Choroid plexus epithelial cell (primary cell): ENCODE measurements around the gene A1BG.

Experiments used
- DNase-seq: peaks from one replicate; pipeline ENCODE4 v3.0.0-alpha.2; 2010; ENCODE audit warnings: low read depth
- H3K4me3 ChIP-seq: 2 replicates; pipeline ENCODE4 v1.5.1; 2011; ENCODE audit warnings: low read depth, mild to moderate bottlenecking, control low read depth, low read length, moderate library complexity
- CTCF ChIP-seq: conservative IDR thresholded peaks from 2 replicates; pipeline ENCODE4 v1.5.1; 2011; ENCODE audit warnings: low read depth, mild to moderate bottlenecking, control low read depth, inconsistent platforms, low read length, moderate library complexity

Gene A1BG

GRCh38 chr19:58355908-58356765 is 2.8 kb upstream of the A1BG start:
- TF ChIP-seq CTCF: no peak
- peak; percentile 52 for DNase-seq
- peak overlapping the region; percentile 22 for H3K4me3 ChIP-seq

- DNase-seq: no peak
- no peak overlapping the region for H3K4me3 ChIP-seq
- no peak for TF ChIP-seq CTCF
These were observed 2.0 kb upstream of the A1BG start for GRCh38 chr19:58355215-58355796.

- TF ChIP-seq CTCF: no peak
- no peak overlapping the region for H3K4me3 ChIP-seq
These were observed 1.3 kb upstream of the A1BG start for GRCh38 chr19:58354478-58355030.

GRCh38 chr19:58353717-58354477 is 605 bp upstream of the A1BG start:
- no peak overlapping the region for H3K4me3 ChIP-seq
- DNase-seq: no peak
- no peak for TF ChIP-seq CTCF

More at GRCh38 chr19:58354478-58355030, 1.3 kb upstream of the A1BG start:
- DNase-seq: no peak

- TF ChIP-seq CTCF: no peak
- no peak for DNase-seq
- no peak overlapping the region for H3K4me3 ChIP-seq
These were observed 1.1 kb downstream of the A1BG start for GRCh38 chr19:58351990-58352755.

- DNase-seq: no peak
- TF ChIP-seq CTCF: no peak
- no peak overlapping the region for H3K4me3 ChIP-seq
These were observed 1.8 kb downstream of the A1BG start for GRCh38 chr19:58351558-58351878.
